ENCODE measurements around the gene CYTIP.

GRCh38 chr2:157444641-157445040 is 752 bp upstream of the CYTIP start:
- TF ChIP-seq, protein P1, sequence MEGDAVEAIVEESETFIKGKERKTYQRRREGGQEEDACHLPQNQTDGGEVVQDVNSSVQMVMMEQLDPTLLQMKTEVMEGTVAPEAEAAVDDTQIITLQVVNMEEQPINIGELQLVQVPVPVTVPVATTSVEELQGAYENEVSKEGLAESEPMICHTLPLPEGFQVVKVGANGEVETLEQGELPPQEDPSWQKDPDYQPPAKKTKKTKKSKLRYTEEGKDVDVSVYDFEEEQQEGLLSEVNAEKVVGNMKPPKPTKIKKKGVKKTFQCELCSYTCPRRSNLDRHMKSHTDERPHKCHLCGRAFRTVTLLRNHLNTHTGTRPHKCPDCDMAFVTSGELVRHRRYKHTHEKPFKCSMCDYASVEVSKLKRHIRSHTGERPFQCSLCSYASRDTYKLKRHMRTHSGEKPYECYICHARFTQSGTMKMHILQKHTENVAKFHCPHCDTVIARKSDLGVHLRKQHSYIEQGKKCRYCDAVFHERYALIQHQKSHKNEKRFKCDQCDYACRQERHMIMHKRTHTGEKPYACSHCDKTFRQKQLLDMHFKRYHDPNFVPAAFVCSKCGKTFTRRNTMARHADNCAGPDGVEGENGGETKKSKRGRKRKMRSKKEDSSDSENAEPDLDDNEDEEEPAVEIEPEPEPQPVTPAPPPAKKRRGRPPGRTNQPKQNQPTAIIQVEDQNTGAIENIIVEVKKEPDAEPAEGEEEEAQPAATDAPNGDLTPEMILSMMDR (IDR thresholded peaks at IDR 0.05): no peak
- TF ChIP-seq EP300 (IDR thresholded peaks at IDR 0.05) (no peak), POLR2A (IDR thresholded peaks at IDR 0.05) (no peak), POLR2AphosphoS5 (IDR thresholded peaks at IDR 0.05) (no peak)

Measured in sigmoid colon (tissue), 4 donors.